Neural cell (in vitro differentiated cells): ENCODE data around the gene FYCO1.

Experiments used
- EZH2 ChIP-seq: fragments of 200-600, 300-800 bp; shearing (Covaris generic), sonication (generic); IDR thresholded peaks from 2 replicates; pipeline ENCODE4 v1.6.1; 2014; ENCODE audit warnings: antibody characterized with exemption, low read length, borderline replicate concordance, mild to moderate bottlenecking; ENCODE audit not compliant: insufficient read depth, poor library complexity, severe bottlenecking
- TAF1 ChIP-seq: IDR thresholded peaks from 2 replicates; pipeline ENCODE4 v1.6.1; 2012; ENCODE audit warnings: low read depth
- TF ChIP-seq, protein P1 (sequence below): fragments of 450-650 bp; IDR thresholded peaks from 2 replicates; pipeline ENCODE4 v1.5.1; 2014; ENCODE audit warnings: antibody characterized with exemption, mild to moderate bottlenecking, moderate library complexity; ENCODE audit not compliant: poor library complexity, severe bottlenecking

DNA sequence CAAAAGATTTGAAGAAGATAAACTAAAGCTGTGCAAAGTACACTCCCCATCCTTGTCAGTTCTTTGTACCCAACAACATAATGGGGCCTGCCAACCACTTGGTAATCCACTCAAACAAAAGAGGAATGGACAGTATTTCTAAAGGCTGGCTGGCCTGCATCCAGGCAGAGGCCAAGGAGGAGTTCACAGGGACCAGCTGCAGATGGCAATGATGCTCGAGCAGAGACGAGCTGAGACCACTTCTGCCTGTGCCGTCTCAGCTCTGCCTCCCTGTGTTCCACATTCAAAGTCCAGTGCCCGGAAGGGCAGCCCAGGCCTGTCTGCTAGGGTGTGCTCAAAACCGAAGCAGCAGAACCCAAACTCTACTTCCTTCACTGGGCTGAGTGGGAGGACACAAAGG, 38.0 kb downstream of the FYCO1 start:
- TF ChIP-seq TAF1 (no peak), EZH2 (no peak)
- TF ChIP-seq, protein P1, sequence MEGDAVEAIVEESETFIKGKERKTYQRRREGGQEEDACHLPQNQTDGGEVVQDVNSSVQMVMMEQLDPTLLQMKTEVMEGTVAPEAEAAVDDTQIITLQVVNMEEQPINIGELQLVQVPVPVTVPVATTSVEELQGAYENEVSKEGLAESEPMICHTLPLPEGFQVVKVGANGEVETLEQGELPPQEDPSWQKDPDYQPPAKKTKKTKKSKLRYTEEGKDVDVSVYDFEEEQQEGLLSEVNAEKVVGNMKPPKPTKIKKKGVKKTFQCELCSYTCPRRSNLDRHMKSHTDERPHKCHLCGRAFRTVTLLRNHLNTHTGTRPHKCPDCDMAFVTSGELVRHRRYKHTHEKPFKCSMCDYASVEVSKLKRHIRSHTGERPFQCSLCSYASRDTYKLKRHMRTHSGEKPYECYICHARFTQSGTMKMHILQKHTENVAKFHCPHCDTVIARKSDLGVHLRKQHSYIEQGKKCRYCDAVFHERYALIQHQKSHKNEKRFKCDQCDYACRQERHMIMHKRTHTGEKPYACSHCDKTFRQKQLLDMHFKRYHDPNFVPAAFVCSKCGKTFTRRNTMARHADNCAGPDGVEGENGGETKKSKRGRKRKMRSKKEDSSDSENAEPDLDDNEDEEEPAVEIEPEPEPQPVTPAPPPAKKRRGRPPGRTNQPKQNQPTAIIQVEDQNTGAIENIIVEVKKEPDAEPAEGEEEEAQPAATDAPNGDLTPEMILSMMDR = no peak
